GM15510 (cell line): ENCODE measurements around the gene S100A4.

Experiments used
- POLR2A ChIP-seq: IDR thresholded peaks from 3 replicates; pipeline ENCODE4 v1.6.1; 2011; ENCODE audit warnings: borderline replicate concordance; ENCODE audit not compliant: insufficient read length; ENCODE audit errors: extremely low read depth

The S100A4 gene

GRCh38 chr1:153506831-153507413 is 38.7 kb downstream of the S100A4 start:
- no peak for TF ChIP-seq POLR2A

- TF ChIP-seq POLR2A: no peak
These were observed 39.2 kb downstream of the S100A4 start for GRCh38 chr1:153506386-153506785.

- no peak for TF ChIP-seq POLR2A
These were observed 40.0 kb downstream of the S100A4 start for GRCh38 chr1:153505576-153505975.

- TF ChIP-seq POLR2A: no peak
These were observed 41.8 kb downstream of the S100A4 start for GRCh38 chr1:153503766-153504165.

- TF ChIP-seq POLR2A: no peak
These were observed 46.9 kb downstream of the S100A4 start for GRCh38 chr1:153498746-153499145.

GRCh38 chr1:153495536-153495935 is 50.1 kb downstream of the S100A4 start:
- TF ChIP-seq POLR2A: no peak

GRCh38 chr1:153494976-153495535 is 50.5 kb downstream of the S100A4 start:
- no peak for TF ChIP-seq POLR2A
